Cardiac fibroblast (primary cell): ENCODE results near the gene CFTR.

Experiments used
- DNase-seq, 2 donors: peaks; one replicate each; pipeline versions ENCODE4 v3.0.0 to v3.0.0-alpha.2; 2010; ENCODE audit warnings: low read depth in 2 of 2
- H3K4me3 ChIP-seq, 2 donors: replicated peaks in 1 of 2; 1 replicate in 1 of 2; 2 replicates in 1 of 2; pipeline ENCODE4 v1.5.1; 2011; ENCODE audit warnings: low read depth in 2 of 2, low read length in 2 of 2, mild to moderate bottlenecking in 2 of 2, moderate library complexity in 1 of 2
- CTCF ChIP-seq: IDR thresholded peaks from one replicate; pipeline ENCODE4 v1.5.1; 2011; ENCODE audit warnings: low read depth, mild to moderate bottlenecking, low read length, inconsistent platforms

CFTR gene

GRCh38 chr7:117592011-117592635 is 112.3 kb downstream of the CFTR start:
- no peak for DNase-seq
- no peak for TF ChIP-seq CTCF

GRCh38 chr7:117596134-117596533 is 116.3 kb downstream of the CFTR start:
- DNase-seq: no peak
- TF ChIP-seq CTCF: no peak
- no peak overlapping the region for H3K4me3 ChIP-seq

More at GRCh38 chr7:117592011-117592635, 112.3 kb downstream of the CFTR start:
- no peak overlapping the region for H3K4me3 ChIP-seq

- H3K4me3 ChIP-seq: no peak overlapping the region
- no peak for DNase-seq
- no peak for TF ChIP-seq CTCF
Observed at GRCh38 chr7:117597755-117598154, 117.9 kb downstream of the CFTR start.

- no peak for TF ChIP-seq CTCF
- peak in 1 of 2 donors; percentile 26 for DNase-seq
Observed at GRCh38 chr7:117600911-117601310, 121.1 kb downstream of the CFTR start.

GRCh38 chr7:117603627-117604026 is 123.8 kb downstream of the CFTR start:
- no peak for DNase-seq

More at GRCh38 chr7:117600911-117601310, 121.1 kb downstream of the CFTR start:
- no peak overlapping the region for H3K4me3 ChIP-seq

GRCh38 chr7:117605712-117606111 is 125.9 kb downstream of the CFTR start:
- TF ChIP-seq CTCF: no peak
- no peak overlapping the region for H3K4me3 ChIP-seq
- DNase-seq: no peak

More at GRCh38 chr7:117603627-117604026, 123.8 kb downstream of the CFTR start:
- no peak overlapping the region for H3K4me3 ChIP-seq
- TF ChIP-seq CTCF: no peak

- no peak for DNase-seq
- no peak for TF ChIP-seq CTCF
Observed at GRCh38 chr7:117606132-117606531, 126.3 kb downstream of the CFTR start.

More at GRCh38 chr7:117606132-117606531, 126.3 kb downstream of the CFTR start:
- no peak overlapping the region for H3K4me3 ChIP-seq
